HG03039 (cell line): Measurements from ENCODE around the gene PRPF40B.
"Not testable (repeated sequence)": the region's sequence is repeated elsewhere in the genome, so short reads cannot be mapped to it uniquely, and the experiment has no call there.

Experiments
- ATAC-seq: cut with Tn5 transposase; IDR thresholded peaks from one replicate; pipeline ENCODE4 v1.9.1; 2021; ENCODE audit warnings: mild to moderate bottlenecking, moderate library complexity; ENCODE audit not compliant: unreplicated experiment

Gene PRPF40B

DNA sequence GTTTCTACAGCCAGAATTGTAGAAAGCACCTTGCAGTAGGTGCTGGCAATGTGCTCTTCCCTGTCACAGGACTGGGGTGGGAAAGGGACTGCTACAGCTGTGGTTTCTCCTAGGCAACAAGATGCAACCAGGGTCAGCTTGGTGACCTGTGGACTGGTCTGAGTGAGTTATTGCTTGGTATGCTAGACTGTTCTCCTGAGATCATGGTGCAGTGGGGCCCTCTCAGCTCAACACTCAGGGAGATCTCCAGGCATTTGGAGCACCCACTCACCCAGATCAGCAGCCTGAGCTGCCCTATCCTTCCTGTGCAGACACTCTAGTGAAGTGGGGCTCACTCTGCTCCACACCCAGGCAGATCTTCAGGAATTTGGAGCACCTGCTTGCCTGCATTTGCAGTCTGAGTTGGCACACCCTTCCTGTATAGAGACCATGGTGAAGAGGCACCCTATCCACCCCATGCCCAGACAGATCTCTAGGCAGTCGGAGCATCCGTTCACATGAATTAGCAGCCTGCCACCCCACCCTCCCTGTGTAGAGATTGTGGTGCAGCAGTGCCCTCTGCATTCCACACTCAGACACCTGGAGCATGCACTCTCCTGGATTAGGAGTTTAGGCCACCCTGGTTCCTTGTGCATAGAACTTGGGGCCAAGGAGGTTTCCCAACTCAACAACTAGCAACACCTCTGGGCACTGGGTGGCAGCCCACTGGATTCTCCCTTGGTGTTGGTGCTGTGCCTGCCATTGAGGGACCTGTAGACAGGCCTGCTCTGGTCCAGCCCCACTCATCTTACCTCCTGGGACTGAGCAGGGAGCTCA is 14.1 kb upstream of the PRPF40B start:
- ATAC-seq = no peak

DNA sequence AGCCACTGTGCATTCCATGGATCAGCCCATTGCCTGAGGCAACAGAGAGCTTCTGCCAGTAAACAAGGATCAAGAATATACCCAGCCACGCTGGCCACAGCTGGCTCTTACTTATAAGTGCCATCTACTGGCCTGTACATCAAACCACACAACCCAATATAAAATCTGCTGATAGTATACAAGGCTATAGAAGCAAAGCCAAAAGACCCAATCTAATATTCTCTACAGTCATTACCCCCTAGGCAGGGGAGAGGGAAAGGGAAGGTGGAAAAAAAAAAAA is 13.5 kb upstream of the PRPF40B start:
- ATAC-seq = no peak

DNA sequence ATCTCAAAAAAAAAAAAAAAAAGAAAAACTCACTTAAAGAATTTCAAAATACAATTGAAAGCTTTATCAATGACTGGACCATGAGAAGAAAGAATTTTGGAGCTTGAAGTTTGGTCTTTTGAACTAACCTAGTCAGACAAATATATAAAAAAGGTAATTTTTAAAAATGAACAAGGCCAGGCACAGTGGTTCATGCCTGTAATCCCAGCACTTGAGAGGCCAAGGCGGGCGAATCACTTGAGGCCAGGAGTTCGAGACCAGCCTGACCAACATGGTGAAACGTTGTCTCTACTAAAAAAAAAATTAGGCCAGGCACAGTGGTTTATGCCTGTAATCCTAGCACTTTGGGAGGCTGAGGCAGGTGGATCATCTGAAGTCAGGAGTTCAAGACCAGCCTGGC is 12.6 kb upstream of the PRPF40B start:
- not testable (repeated sequence) for ATAC-seq

DNA sequence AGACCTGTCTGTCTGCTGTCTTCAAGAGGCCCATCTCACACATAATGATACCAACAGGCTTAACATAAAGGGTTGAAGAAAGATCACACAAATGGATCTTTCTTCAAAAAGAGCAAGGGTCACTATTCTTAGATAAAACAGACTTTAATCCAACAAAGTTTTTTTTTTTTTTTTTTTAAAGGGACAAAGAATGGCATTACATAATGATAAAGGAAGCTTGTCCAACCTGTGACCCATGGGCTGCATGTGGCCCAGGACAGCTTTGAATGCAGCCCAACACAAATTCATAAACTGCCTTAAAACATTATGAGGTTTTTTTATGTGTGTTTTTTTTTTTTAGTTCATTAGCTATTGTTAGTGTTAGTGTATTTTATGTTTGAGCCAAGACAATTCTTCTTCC is 11.2 kb upstream of the PRPF40B start:
- ATAC-seq = no peak

DNA sequence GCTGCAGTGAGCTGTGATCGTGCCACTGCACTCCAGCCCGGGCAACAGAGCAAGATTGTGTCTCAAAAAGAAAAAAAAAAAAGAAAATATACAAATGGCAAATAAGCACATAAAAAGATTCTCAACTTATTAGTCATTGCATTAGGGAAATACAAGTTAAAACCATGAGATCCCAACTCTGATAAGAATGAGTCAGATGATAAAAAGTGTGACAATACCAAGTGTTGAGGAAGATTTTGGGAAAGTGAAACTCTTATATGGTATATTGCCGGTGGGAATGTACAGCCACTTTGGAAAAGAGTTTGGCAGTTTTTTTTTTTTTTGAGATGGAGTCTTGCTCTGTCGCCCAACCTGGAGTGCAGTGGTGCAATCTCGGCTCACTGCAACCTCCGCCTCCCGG is 7.6 kb upstream of the PRPF40B start:
- no peak for ATAC-seq

DNA sequence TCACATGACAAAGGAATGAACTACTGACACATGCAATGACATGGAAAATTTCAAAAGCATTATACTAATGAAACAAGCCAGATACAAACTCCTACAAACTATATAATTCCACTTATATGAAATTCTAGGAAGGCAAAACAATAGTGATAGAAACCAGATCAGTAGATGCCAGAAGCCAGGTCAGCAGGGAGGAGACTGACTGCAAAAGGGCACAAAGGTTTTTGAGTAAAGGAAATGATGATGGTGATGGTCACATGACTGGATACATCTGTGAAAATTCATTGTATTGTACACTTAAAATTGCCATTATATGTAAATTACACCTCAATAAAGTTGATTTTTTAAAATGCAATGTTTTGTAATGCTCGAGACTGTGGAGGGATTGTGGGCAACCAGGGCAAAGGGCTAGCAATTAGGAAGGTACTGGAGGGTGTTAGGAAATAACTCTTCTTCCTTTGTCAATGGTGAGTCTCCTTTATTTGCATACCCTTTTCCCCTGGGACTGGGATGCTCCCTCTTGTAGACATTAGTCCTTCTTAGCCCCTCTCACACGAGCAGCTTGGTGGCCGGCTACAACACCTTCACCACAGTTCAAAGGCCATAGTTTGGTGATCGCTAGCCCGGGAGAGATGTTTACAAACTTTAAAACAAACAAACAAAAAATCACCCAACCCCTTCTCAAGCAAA is 6.7 kb upstream of the PRPF40B start:
- no peak for ATAC-seq

DNA sequence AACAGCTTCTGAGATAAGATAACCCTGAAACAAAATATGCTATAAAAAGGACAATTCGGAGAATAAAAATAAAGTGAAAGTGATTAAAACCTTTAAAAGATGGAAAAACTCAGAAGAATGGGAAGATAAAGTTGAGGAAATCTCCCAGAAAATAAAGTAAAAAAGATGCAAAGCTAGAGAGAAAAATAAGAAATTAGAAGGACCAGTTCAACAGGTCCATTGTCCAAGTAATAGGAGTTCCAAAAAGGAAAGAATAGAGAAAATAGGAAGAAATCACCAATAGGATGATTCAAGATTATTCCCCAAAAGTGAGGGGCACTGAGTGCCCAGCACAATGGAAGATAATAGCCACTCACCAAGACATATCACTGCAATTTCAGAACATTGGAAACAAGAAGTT is 4.8 kb upstream of the PRPF40B start:
- ATAC-seq = no peak

DNA sequence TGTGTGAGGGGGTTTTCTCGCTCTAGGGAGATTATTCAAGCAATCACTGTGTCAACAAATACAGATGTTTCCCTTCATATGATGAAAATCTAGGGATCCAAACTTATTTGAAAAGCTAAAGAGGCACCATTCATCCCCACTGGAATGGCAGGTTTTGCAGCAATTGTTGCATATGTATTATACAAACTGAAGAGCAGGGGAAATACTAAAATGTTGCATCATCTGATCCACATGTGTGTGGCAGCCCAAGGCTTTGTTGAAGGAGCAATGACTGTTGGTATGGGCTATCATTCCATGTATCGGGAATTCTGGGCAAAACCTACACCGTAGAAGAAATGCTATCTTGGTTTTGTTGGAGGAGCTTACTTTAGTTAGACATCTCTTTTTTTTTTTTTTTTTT is 4.1 kb upstream of the PRPF40B start:
- no peak for ATAC-seq

DNA sequence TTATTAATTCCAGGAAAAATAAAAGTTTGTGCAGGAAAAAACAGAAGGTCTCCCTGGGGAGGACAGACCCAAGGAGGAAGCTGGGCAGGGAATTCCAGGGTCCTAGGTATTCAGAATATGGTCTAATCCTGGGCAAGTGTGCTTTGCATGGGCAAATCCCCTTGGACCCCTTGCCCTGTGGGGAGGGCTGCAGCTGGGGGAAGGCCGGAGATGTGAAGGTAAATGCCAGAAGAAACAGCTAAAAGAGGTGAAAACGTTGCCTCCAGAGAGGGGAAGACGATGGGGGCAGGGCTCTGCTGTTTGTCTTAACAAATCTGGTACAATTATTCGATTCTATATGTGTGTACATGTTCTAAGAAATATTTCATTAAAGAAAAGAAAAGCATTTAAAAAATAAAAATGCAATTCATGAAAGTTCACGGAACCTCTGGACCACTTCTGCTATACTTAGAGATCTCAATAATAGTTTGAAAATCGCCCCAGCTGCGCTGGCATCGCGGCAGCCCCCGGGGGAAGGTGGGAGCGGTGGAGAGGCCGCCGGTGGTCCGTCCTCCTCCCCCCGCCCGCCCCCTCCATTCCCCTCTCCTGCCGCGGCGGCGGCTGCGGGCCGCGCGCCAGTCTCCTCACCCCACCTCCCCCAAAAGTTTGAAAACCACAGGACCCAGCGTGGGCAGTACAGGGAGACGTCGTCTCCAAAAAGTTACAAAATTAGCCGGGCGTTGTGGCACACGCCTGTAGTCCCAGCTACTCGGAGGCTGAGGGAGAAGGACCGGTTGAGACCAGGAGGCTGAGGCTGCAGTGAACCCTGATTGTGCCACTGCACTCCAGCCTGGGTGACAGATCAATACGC is 1.5 kb upstream of the PRPF40B start:
- no peak for ATAC-seq

DNA sequence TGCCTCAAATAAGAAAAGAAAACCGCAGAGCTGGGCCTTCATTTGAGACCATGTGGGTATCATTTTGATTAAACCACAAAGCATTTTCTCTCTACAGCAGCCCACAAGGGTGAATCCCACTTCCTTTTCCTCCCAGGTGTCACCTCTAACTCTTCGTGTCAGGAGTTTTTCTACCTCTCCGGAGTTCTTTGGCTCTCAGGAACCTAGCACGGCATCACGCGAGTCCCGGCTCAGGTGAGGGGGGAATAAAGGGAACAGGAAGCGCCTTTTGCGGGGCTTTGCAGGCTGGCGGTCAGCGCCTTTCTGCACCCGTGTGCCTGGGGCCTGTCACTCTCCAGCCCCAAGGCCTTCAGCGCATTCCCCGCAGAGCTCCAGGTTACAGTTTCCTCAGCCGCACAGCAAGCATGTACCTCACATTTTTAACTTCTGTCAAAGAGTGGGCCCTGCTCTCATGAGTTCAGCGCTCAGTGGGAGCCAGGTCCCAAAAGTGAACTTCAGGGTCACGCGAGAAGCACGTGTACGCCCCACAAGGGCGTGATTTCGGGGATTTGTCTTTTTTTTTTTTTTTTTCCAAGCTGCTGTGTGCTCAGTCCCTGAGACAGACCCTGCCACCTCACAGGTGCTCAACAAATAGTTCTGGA is 740 bp upstream of the PRPF40B start:
- peak; percentile 10 for ATAC-seq

DNA sequence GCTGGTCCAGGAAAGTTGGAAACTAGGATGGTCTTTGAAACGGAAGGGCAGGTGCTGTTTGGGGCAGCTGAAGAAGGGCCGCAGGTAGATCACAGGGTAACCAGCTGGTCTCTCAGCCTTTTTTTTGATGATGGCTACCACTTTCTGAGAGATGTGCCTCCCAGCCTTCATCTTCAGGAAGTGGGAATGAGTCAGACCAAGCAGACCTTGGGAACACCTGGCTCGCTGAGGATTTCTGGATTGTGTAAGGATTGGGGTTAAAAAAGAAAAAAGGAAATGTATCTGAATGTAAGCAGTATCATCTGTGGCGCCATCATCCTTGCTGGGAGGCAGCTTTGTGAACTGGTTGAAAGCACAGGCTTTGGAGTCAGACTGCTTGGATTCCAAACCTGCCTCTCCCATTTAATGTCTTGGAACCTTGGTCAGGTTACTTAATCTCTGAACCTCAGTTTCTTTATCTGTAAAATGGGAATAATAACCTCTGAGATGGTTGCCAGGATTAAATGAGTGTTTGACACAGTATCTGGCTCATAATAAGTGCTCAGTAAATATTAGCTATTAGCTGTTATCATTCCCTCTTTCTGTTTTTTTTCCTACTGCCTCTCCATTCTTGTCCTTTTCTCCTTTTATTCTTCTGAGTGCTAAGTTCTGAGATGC is 1.7 kb downstream of the PRPF40B start:
- no peak for ATAC-seq

DNA sequence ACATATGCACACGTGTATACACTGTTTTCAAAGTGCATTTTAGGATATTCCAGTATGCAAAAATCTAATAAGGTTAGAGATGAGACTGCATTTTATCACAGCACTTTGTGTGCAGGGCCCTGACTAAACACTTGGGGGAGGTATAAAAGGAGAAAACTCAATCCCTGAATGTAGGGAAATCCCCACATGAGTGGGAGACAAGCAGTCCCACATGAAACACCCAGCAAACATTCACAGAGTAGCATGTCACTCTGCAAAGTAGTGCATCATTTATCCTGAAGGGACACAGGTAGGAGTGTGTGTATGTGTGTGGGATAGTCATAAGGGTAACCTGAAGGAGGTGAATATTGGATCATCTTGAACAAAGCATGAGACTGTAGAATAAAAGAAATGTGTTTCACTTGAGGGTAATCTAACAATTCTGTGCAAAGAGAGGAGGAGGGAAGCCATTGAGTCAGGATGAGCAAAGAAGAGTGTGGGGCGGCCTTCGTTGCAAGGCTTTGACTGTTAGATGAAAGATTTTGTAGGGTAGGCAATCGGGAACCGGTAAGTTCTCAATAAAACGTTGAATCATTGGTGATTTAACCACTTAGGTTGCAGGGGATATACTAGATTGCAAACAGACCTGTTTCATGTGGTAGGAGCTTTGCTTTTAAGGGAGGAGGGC is 2.9 kb downstream of the PRPF40B start:
- ATAC-seq = no peak

DNA sequence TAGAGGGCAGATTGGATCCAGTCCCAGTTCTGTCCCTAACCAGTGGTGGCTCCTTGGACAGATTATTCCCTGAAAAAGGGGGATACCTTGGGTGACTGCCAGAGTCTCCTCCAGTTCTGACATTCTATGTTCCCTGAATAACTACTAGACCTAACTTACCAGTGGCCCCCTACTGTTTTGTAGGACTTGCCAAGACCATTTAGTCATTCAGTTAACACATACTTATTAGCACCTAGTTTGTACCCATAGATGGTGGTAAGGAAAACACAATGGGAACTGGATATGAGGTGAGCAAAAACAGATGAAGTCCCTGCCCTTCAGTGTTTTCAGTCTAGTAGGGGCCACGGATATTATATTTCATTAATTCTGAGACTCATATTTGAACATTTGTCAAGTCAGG is 3.5 kb downstream of the PRPF40B start:
- ATAC-seq = no peak

DNA sequence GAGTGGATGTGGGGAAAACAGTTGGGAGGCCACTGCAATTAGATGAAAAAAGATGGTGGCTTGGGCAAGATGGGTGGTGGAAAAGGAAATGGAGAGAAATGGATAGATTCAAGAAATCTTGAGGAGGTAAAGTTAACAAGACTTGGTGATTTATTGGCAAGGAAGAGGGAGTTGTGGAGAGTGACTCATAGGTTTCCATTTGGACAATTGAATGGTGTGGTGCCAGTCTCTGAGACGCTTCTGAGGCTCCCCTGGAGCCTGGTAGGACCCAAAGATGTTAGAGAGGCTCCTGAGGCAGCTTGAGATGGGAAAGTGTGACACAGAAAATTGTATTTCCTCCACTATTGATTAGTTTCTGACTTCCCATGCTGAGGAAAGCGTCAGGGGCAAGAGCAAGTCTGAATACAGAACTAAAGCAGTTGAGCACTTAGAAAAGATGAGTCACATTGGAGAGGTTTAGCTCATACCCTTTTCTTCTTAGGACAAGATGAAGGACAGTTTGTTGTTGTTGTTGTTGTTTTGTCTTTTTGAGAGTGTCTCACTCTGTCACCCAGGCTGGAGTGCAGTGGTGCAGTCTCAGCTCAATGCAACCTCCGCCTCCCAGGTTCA is 4.5 kb downstream of the PRPF40B start:
- no peak for ATAC-seq

DNA sequence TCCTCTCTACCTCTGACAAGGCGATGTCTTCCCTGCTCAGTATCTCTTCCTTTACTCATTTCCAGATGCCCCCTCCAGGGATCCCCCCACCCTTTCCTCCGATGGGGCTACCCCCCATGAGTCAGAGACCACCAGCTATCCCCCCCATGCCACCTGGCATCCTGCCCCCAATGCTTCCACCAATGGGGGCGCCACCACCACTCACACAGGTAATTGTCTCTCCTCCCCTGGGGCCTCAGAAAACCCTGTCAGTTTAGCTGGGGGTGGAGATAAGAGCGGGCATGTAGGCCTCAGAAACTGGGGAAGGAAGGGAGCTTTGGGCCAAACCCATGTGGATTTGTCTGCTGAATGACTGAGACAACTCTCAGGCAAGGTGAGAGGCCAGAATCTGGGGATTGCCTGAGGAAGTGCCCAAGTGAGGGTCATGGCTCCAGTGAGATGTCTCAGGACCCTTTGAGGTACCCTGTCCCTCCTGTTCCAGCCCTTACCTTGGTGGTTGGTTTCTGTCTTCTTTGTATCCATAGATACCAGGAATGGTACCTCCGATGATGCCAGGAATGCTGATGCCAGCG is 8.1 kb downstream of the PRPF40B start:
- no peak for ATAC-seq

DNA sequence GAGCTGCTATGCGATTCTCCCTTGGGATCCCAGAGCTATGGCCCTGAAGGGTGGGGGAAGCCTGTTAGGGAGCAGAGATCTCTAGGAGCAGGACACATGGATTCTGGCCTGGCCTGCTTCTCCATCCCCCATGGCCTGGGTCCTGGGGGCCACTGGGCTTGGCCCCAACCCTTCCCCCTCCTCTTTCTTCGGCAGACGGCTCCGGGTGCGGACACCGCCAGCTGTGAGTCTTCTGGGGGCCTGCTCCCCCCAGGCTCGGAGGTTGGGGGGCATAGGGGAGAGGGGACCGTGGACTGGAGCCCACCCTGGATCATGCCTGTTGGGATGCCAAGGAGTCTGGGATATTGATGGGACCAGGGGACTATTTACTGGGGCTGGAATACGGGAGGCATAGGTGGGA is 9.0 kb downstream of the PRPF40B start:
- no peak for ATAC-seq

DNA sequence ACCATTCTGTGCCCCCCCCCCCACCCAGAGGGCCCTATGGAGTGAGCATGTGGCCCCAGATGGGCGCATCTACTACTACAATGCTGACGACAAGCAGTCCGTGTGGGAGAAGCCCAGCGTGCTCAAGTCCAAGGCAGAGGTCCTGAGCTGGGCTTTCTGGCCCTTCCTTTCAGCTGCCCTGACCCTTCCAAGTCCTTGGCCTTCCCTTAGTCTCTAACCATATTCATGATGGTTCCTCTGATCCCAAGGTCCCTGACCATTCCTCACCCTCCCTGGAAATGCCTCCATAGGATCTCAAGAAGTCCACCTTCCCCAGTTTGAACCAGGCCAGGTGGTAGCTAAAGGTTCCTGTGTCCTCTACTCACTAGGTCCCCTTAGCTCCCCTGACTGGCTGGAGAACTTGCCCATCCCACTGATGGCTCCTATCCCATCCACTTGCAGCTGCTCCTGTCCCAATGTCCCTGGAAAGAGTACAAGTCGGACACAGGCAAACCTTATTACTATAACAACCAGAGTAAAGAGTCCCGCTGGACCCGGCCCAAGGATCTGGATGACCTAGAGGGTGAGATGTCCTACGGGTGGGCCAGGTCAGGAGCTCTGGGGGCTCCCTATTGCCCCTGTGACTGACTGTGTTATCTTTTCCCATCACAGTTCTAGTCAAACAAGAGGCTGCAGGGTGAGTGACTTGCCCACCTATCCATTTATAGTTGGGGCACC is 9.8 kb downstream of the PRPF40B start:
- no peak for ATAC-seq

DNA sequence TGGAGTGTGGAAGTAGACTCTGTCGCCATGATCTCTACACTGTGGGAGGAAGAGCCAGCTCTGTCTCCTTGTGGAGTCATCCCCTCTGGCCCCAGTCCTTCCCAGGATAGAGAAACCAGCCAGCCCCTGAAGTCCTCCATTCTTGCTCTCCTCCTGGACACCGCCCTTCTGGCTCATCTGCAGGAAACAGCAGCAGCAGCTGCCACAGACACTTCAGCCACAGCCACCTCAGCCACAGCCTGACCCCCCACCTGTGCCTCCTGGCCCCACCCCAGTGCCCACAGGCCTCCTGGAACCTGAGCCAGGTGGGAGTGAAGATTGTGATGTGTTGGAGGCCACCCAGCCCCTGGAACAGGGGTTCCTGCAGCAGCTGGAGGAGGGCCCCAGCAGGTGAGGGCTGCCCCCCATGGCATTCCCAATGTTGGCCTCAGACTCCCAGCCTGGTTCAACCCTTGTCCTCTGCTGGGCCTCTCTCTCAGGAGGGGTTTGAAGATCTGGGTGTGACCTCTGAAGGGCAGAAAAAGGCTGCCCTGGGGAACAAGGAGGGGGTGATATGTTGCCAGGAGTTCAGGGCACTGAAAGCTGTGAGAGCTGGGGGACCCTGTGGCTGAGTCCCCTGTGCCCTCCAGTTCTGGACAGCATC is 10.5 kb downstream of the PRPF40B start:
- ATAC-seq = no peak
